Activated CD8-positive, alpha-beta memory T cell treated with anti-CD3 and anti-CD28 coated beads, Interleukin-2, amount 10 ng/mL, durations not matched to agents 7 days and 5 days (primary cell): ENCODE measurements around the gene BICRAL. TPM values are rescaled to one million over a fixed set of nuclear protein-coding genes. Genes with fewer than 3 reads are reported as not detected.
"Not testable (repeated sequence)": the region's sequence is repeated elsewhere in the genome, so short reads cannot be mapped to it uniquely, and the experiment has no call there.

Experiments
- ATAC-seq: fragments of 150-1000 bp; cut with Tn5 transposase; one replicate; pipeline ENCODE4 v1.10.0; 2021; ENCODE audit warnings: moderate library complexity
- CTCF ChIA-PET: fragments of 350-600 bp; sonication (Branson Sonifier 250); formaldehyde crosslinking; loops from one replicate; lab custom pipeline; 2021; ENCODE audit warnings: antibody characterized with exemption; lab: Charles Lee
- DNase-seq: peaks from one replicate; pipeline ENCODE4 v3.0.0-alpha.2; 2020
- H3K27ac Mint-ChIP-seq: one replicate; pipeline ENCODE4 v1.8.0; 2021; ENCODE audit warnings: mild to moderate bottlenecking, mixed read lengths
- H3K27me3 Mint-ChIP-seq: one replicate; pipeline ENCODE4 v1.8.0; 2021; ENCODE audit warnings: mixed read lengths
- H3K36me3 Mint-ChIP-seq: one replicate; pipeline ENCODE4 v1.8.0; 2021; ENCODE audit warnings: mild to moderate bottlenecking, mixed read lengths
- H3K4me1 Mint-ChIP-seq: one replicate; pipeline ENCODE4 v1.8.0; 2021; ENCODE audit warnings: mixed read lengths
- H3K4me3 Mint-ChIP-seq: one replicate; pipeline ENCODE4 v1.8.0; 2021; ENCODE audit warnings: mild to moderate bottlenecking, moderate library complexity, mixed read lengths
- H3K9me3 Mint-ChIP-seq: one replicate; pipeline ENCODE4 v1.8.0; 2022; ENCODE audit warnings: low read depth, mixed read lengths
- total RNA-seq, 2 experiments: library from RNA; stranded (reverse); gene quantifications; one replicate each; pipeline ENCODE4 v1.2.3, GENCODE V29; 2021

Gene BICRAL
- total RNA-seq, 2 experiments from 2014 or later = 22.9 to 24.3 TPM

DNA sequence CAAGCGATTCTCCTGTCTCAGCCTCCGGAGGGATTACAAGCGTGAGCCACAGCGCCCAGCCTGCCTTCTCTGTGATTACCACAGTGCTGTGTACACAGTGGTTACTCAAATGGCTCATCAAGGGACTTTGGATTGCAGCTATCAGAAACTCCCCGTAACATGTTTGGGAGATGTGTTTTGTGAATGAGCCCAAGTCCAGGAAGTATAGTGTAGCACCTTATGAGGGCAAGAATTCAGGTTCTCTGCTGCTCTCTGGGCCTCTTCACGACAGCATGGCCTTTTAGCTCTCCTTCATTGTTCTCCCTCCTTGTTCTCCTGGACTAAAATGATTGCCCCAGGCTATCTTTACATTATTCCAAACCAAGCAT is 63.5 kb downstream of the BICRAL start:
- peaks cover 16% of the 10 kb centered on the region for H3K36me3 Mint-ChIP-seq
- H3K9me3 Mint-ChIP-seq = no peaks in the 10 kb centered on the region
- no peak overlapping the region for H3K27ac Mint-ChIP-seq
- H3K27me3 Mint-ChIP-seq = no peaks in the 10 kb centered on the region
- no peak for DNase-seq
- peaks cover 4% of the 10 kb centered on the region for H3K4me1 Mint-ChIP-seq
- no peak for ATAC-seq
- CTCF ChIA-PET = interaction anchor here (0.6 to 1.0 kb wide), 2 partner anchors 183 to 383 kb away, joined by 3 to 4 read pairs; no protein-coding TSS in a partner anchor
- H3K4me3 Mint-ChIP-seq = no peak overlapping the region

DNA sequence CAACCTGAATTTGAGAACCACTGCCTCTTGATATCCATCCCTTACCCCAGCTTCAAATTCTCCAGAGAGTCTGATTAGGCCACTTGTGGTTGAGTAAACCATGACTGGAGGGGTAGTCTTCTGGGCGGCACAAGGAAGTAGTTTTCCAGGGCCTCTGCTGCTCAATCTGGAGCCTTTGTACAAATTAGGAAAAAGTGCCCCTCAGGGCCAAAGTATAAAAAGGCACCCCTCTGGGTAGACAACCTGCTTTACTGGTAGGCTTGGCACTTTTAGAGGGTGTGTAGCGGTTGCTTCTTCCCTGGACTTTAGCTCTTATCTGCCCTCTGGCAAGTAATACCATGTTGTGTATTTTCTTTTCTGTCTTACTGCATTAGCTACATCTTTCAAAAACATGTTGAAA is 64.7 kb downstream of the BICRAL start:
- no peak for ATAC-seq
- Mint-ChIP-seq H3K36me3 (peaks cover 16% of the 10 kb centered on the region), H3K4me3 (no peak overlapping the region), H3K27me3 (no peaks in the 10 kb centered on the region), H3K9me3 (no peaks in the 10 kb centered on the region), H3K27ac (no peak overlapping the region), H3K4me1 (peaks cover 4% of the 10 kb centered on the region)
- no peak for DNase-seq
- CTCF ChIA-PET = no interaction called here

DNA sequence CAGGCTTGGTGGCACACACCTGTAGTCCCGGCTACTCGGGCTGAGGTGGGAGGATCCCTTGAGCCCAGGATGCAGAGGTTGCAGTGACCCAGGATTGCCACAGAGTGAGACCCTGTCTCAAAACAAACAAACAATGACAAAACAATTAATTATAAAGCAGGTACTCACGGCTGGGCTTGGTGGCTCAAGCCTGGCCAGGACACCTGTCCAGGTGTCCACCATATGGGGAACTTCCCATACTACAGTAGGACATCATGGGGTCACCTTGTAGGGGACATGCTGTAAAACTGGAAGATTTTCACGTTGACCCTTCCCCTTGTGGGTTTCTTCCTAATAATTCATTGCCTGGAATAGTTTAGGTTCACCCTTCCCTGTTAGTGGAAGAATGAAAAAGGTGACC is 66.8 kb downstream of the BICRAL start:
- Mint-ChIP-seq H3K27ac (no peak overlapping the region), H3K36me3 (peaks cover 13% of the 10 kb centered on the region)
- CTCF ChIA-PET = no interaction called here

DNA sequence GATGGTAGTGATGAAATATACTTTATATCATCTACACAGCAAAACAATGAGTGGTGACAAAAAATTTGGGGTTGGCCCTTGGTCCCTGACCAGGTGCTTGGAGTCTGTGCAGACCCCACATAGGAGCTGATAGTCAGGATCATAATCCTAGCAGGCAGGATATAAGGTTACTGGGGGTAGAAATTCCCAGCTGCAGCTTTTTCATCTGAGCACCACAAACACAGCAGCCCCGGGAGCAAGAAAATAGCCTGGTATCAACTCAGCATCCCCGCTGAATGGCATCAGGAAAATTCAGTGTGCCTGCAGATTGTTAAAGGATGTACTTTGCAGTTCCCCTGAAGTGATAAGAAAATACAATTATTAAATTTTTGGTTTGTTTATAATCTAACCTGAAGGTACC is 69.7 kb downstream of the BICRAL start:
- Mint-ChIP-seq H3K27ac (no peak overlapping the region), H3K36me3 (peaks cover 9% of the 10 kb centered on the region), H3K27me3 (no peaks in the 10 kb centered on the region), H3K9me3 (no peaks in the 10 kb centered on the region), H3K4me1 (no peaks in the 10 kb centered on the region), H3K4me3 (no peak overlapping the region)
- ATAC-seq = no peak
- CTCF ChIA-PET = no interaction called here
- no peak for DNase-seq

More for the DNA sequence above, 66.8 kb downstream of the BICRAL start:
- ATAC-seq (no peak), DNase-seq (no peak)
- Mint-ChIP-seq H3K4me1 (peaks cover 2% of the 10 kb centered on the region), H3K4me3 (no peak overlapping the region), H3K27me3 (no peaks in the 10 kb centered on the region), H3K9me3 (no peaks in the 10 kb centered on the region)

DNA sequence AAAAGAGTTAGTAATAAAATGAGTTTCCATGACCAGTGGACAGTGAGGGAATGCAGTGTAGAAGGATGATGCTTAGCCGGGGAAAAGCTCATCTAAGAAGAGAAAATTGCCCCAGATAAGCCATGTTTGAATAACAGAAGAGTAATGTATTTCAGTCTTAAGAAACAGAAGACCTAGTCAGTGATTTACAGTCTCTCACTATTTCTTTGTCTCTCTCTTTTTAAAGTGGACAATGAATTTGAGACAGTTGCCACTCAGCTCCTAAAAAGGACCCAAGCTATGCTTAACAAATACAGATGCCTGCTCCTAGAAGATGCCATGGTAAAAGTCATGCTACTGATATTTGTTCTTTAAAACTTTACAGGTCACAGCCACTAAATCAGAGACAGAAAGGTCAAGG is 78.2 kb downstream of the BICRAL start:
- Mint-ChIP-seq H3K4me3 (no peak overlapping the region), H3K9me3 (no peaks in the 10 kb centered on the region), H3K4me1 (no peaks in the 10 kb centered on the region), H3K36me3 (peaks cover 28% of the 10 kb centered on the region), H3K27me3 (no peaks in the 10 kb centered on the region), H3K27ac (no peak overlapping the region)
- CTCF ChIA-PET = interaction anchor here (0.8 kb wide), 1 partner anchor 133 kb away, joined by 5 read pairs; no protein-coding TSS in a partner anchor
- no peak for DNase-seq
- ATAC-seq = no peak

DNA sequence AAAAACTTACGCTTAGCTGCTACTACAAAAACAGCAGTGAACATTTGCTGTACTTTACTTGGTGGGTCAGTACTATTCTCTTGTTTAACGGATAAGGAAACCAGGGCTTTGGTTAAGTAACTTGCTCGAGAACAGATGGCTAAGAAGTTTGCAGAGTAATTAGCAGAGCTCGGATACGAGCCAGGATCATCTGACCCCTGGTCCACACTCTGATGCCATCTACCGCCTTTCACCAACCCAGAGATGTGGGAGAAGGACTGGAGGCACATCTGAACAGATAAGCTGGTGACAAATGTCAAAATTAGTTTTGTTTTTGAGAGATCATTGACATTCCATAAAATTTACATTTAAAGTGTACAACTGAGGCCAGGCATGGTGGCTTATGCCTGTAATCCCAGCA is 78.6 kb downstream of the BICRAL start:
- CTCF ChIA-PET = interaction anchor here (0.8 kb wide), 1 partner anchor 134 kb away, joined by 5 read pairs; no protein-coding TSS in a partner anchor
- DNase-seq = no peak
- peaks cover 33% of the 10 kb centered on the region for H3K36me3 Mint-ChIP-seq
- H3K27me3 Mint-ChIP-seq = no peaks in the 10 kb centered on the region
- ATAC-seq = no peak
- no peaks in the 10 kb centered on the region for H3K4me1 Mint-ChIP-seq
- H3K27ac Mint-ChIP-seq = no peak overlapping the region
- H3K4me3 Mint-ChIP-seq = no peak overlapping the region
- no peaks in the 10 kb centered on the region for H3K9me3 Mint-ChIP-seq

DNA sequence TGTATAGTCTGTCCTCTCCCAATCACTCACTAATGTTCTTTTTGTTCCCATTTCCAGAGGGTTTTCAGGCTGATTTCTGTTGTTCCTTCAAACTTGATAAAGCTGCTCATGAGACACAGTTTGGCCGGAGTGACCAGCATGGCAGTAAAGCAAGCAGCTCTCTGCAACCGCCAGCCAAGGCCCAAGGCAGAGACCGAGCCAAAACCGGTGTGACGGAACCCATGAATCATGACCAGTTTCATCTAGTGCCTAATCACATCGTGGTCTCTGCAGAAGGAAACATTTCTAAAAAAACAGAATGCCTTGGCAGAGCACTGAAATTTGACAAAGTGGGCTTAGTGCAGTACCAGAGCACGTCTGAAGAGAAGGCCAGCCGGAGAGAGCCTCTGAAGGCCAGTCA is 82.8 kb downstream of the BICRAL start:
- no peak for ATAC-seq
- no peak overlapping the region for H3K4me3 Mint-ChIP-seq
- no peaks in the 10 kb centered on the region for H3K4me1 Mint-ChIP-seq
- no peak for DNase-seq
- no peak overlapping the region for H3K27ac Mint-ChIP-seq
- H3K36me3 Mint-ChIP-seq = peaks cover 36% of the 10 kb centered on the region
- H3K9me3 Mint-ChIP-seq = no peaks in the 10 kb centered on the region
- H3K27me3 Mint-ChIP-seq = no peaks in the 10 kb centered on the region
- CTCF ChIA-PET = interaction anchor here (1.2 to 1.3 kb wide), 2 partner anchors 9 to 203 kb away, joined by 3 read pairs; no protein-coding TSS in a partner anchor

DNA sequence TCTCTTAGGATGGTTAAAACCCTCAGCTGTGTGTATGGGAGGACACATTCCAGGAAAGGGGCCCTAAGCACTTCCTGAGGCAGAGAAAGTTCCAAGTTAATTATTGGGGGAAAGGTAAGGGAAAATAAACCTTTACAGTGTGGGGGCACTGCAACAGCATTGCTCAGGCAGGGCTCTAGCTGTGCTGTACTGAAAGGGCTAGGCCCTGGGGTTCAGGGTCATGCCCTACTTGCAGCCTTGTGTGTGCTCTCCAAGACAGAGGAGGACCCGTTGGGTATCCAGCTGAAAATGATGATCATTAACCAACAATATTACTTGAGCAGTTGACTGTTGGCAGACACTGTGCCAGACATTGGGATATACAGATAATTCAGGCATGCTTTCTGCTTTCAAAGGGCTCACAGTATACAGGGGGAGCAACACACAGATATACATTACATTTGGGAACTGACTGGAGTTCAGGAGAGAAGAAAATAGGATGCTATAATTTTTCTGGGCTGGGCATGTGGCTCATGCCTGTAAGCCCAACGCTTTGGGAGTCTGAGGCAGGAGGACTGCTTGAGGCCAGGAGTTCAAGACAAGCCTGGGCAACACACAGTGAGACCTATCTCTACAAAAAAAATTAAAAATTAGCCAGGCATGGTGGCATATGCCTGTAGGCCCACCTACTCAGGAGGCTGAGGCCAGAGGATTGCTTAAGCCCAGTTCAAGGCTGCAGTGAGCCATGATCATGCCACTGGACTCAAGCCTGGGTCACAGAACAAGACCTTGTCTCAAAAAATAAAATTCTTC is 88.5 kb downstream of the BICRAL start:
- H3K27me3 Mint-ChIP-seq = no peaks in the 10 kb centered on the region
- H3K4me3 Mint-ChIP-seq = no peak overlapping the region
- H3K36me3 Mint-ChIP-seq = peaks cover 13% of the 10 kb centered on the region
- DNase-seq (no peak), ATAC-seq (no peak)
- no peaks in the 10 kb centered on the region for H3K9me3 Mint-ChIP-seq
- CTCF ChIA-PET = no interaction called here
- H3K27ac Mint-ChIP-seq = no peak overlapping the region
- H3K4me1 Mint-ChIP-seq = peaks cover 4% of the 10 kb centered on the region

DNA sequence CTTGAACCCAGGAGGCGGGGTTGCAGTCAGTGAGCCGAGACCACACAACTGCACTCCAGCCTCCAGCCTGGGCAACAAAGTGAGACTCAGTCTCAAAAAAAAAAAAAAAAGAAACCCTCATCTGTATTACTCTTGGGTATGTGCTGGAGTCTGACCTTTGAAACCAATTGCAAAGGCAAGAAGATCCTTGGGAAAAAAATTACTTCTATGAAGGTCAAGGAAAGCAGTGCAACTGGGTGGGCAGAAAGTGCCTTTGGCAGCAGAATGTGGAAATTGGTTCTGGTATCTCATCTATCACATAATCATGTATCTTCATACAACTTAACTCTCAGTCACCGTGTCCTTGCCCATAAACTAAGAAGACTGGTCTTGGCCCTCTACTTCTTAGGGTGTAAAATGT is 89.9 kb downstream of the BICRAL start:
- DNase-seq = no peak
- no peak for ATAC-seq
- CTCF ChIA-PET = no interaction called here
- no peaks in the 10 kb centered on the region for H3K27me3 Mint-ChIP-seq
- no peaks in the 10 kb centered on the region for H3K9me3 Mint-ChIP-seq
- peaks cover 4% of the 10 kb centered on the region for H3K4me1 Mint-ChIP-seq
- peaks cover 8% of the 10 kb centered on the region for H3K36me3 Mint-ChIP-seq
- H3K27ac Mint-ChIP-seq = no peak overlapping the region
- no peak overlapping the region for H3K4me3 Mint-ChIP-seq

DNA sequence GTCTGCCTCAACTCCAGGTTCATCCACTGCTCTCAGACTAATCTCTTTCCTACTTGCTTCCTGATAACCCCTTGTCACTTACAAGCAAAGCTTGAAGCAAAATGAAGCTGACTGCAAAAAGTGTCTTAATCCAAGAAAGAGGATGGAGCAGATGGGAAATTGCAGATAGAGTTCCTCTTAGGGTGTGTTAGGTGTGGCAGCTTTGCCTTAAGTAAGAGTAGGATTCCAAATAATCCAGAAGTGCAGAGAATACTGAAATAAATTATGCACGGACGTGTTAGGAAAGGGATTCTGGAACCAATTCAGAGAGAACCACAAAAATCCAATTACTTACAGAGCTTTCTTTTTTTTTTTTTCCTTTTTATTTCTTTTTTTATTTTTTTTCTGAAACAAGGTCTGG is 91.5 kb downstream of the BICRAL start:
- H3K4me3 Mint-ChIP-seq = no peak overlapping the region
- no peaks in the 10 kb centered on the region for H3K9me3 Mint-ChIP-seq
- H3K27ac Mint-ChIP-seq = no peak overlapping the region
- no peak for ATAC-seq
- peaks cover 3% of the 10 kb centered on the region for H3K36me3 Mint-ChIP-seq
- peaks cover 4% of the 10 kb centered on the region for H3K4me1 Mint-ChIP-seq
- no peak for DNase-seq
- CTCF ChIA-PET = interaction anchor here (0.7 to 1.5 kb wide), 5 partner anchors 9 to 212 kb away, joined by 3 to 5 read pairs (median 3); no protein-coding TSS in a partner anchor
- no peaks in the 10 kb centered on the region for H3K27me3 Mint-ChIP-seq

DNA sequence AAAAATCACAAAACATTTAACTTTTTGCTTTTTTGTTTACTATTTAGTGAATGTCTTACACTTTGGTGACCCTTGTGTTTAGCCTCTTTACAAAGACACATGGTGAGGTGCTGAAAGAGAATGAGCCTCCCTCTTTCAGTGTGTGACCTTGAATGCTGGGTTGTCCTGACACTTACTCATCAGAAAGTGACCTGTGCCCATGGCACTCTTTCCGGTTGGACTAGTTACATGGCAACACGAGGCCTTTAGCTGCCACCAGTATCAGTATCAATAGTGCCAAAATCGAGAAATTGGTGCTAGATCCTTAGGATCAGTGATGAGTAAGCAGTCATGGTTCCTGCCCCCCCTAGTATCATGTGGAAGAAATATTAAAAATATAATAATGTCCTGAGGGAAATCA is 95.8 kb downstream of the BICRAL start:
- H3K4me1 Mint-ChIP-seq = peaks cover 15% of the 10 kb centered on the region
- no peaks in the 10 kb centered on the region for H3K9me3 Mint-ChIP-seq
- CTCF ChIA-PET = interaction anchor here (0.6 to 5.6 kb wide), 5 partner anchors 127 to 215 kb away, joined by 3 to 43 read pairs (median 5); no protein-coding TSS in a partner anchor
- DNase-seq (no peak), ATAC-seq (no peak)
- no peak overlapping the region for H3K4me3 Mint-ChIP-seq
- no peak overlapping the region for H3K27ac Mint-ChIP-seq
- no peaks in the 10 kb centered on the region for H3K27me3 Mint-ChIP-seq
- H3K36me3 Mint-ChIP-seq = peaks cover 5% of the 10 kb centered on the region

DNA sequence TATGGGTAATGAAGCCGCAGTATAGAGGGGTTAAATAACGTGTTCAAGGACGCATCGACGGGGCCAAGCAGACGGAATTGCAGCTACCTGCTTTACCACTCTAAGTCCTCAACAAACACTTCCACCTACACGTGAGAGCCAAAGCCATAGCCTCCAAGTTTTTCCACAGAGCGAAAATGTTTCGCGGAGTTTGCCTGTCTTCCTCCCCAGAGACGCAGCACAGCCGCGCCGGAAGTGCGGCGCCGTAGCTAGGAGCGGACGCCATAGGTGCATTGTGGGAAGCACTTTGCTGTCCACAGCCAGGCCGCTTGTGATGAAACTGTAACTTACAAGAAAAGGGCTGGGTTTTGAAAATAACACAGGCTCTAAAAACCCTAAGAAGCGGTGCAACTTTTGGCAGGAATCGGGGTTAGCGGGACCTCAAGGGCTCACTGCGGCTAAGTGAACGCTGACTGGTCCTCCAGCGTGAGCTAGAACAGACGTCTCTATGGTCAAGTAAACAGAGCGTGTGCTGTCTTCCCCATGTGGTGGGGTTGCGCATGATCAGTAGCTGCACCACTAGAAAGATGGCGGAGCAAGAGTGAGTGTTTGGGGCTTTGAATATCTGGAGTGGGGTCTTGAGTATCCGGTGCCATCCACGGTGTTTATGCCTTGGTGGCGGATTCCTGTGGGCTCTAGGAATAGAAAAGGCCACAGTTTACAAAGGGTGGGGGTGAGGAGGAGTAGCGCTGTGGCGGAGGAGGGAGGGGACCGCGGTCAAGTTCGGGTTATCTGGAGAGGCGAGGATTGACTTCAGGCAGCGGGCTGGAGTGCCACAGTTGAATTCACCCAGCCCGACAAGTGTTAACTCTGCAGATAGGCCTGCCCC is 97.8 kb downstream of the BICRAL start, which contains the start of gene RPL7L1:
TSS of gene RPL7L1 (plus strand) at position 245 of the 868 bp plus-strand sequence. CDS start at position 540, 295 bp downstream.
- H3K4me3 Mint-ChIP-seq = peak within 1 kb of the TSS; percentile 100
- H3K36me3 Mint-ChIP-seq = peaks cover 22% of the 10 kb centered on the region
- peaks cover 22% of the 10 kb centered on the region for H3K4me1 Mint-ChIP-seq
- peak within 1 kb of the TSS; percentile 100 for H3K27ac Mint-ChIP-seq
- H3K9me3 Mint-ChIP-seq = no peaks in the 10 kb centered on the region
- H3K27me3 Mint-ChIP-seq = no peaks in the 10 kb centered on the region
- DNase-seq = peak; percentile 92
- CTCF ChIA-PET = interaction anchor here (0.7 to 5.6 kb wide), 15 partner anchors 10 to 315 kb away, joined by 3 to 43 read pairs (median 5); partner anchors contain the start of genes TBCC and UBR2
- peak; percentile 97 for ATAC-seq

DNA sequence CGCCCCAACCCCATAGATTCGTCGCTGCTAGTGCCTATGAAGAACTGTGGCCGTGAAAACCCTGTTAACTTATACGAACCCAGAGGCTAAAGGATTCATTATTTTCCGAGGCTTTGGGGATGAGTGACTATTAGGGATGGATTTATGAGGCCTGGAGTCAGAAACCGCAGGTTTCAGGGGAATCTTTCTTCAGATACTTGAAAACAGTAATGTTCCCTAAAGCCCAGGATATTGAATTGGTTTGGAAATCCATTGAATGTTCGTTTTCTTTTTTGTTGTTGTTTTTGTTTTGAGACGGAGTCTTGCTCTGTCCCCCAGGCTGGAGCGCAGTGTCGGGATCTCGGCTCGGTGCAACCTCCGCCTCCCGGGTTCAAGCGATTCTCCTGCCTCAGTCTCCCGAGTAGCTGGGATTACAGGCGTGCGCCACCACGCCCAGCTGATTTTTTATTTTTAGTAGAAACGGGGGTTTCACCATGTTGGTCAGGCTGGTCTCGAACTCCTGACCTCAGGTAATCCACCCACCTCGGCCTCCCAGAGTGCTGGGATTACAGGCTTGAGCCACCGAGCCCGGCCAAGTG is 98.5 kb downstream of the BICRAL start:
- not testable (repeated sequence) for H3K9me3 Mint-ChIP-seq, ATAC-seq, H3K27me3 Mint-ChIP-seq, DNase-seq
- Mint-ChIP-seq H3K4me1 (peaks cover 24% of the 10 kb centered on the region), H3K4me3 (peak overlapping the region; percentile 100), H3K27ac (peak overlapping the region; percentile 100), H3K36me3 (peaks cover 26% of the 10 kb centered on the region)
- CTCF ChIA-PET = interaction anchor here (0.7 to 5.6 kb wide), 12 partner anchors 10 to 263 kb away, joined by 3 to 43 read pairs (median 6); partner anchors contain the start of gene TBCC
